Measurements from ENCODE around the gene ITGB1BP1. TPM values are rescaled to one million over a fixed set of nuclear protein-coding genes. Genes with fewer than 3 reads are reported as not detected.

ITGB1BP1 gene
- total and polyA plus RNA-seq, 9 of the 15 experiments (the other 6 are each of a cell fraction or from before 2014, with no cell fraction given) = 37.8 to 95.3 (median 50.4) TPM

DNA sequence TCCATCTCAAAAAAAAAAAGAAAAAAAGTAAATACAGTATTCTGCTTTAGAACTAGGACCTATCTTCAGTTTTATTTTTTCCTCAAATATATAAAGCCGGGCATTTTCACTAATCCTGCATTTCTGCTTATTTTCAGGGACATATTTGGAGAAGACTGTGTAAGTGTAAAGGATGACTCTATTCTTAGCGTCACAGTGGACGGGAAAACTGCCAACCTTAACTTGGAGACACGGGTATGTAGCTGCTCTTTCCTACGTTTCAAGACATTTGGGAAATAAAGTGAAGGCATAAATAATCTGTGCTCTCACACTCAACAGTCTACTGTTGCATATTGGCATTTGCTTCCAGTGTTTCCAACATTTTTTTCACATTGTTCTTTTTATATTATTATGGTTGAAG lies 47.9 kb upstream of the ITGB1BP1 start:
- TF ChIP-seq NFIX (CRISPR knock-in tag; IDR thresholded peaks at IDR 0.05; ENCODE audit: low read depth) (no peak), NCOA6 (IDR thresholded peaks at IDR 0.05) (no peak), SIX5 (IDR thresholded peaks at IDR 0.05; ENCODE audit: borderline replicate concordance in 1 of 2, insufficient read depth in 1 of 2, low read depth in 1 of 2, low read length in 2 of 2) (no peak), TCF7 (IDR thresholded peaks at IDR 0.05; ENCODE audit: borderline replicate concordance) (no peak), SRSF3 (IDR thresholded peaks at IDR 0.05; ENCODE audit: insufficient read depth, low read length) (no peak), POLR2AphosphoS5 (IDR thresholded peaks at IDR 0.05; ENCODE audit: control insufficient read depth, insufficient read depth, low read depth, low read length) (no peak), PRMT5 (CRISPR knock-in tag; IDR thresholded peaks at IDR 0.05) (no peak), RBM17 (IDR thresholded peaks at IDR 0.05; ENCODE audit: borderline replicate concordance, low read depth, low read length) (no peak), CHCHD3 (CRISPR knock-in tag; IDR thresholded peaks at IDR 0.05) (no peak), ZSCAN29 (IDR thresholded peaks at IDR 0.05) (no peak)
- ATAC-seq (no peak), DNase-seq (ENCODE audit: extremely low read depth in 1 of 4, low spot score in 3 of 4) (no peak), FAIRE-seq (no peak)
- H3K27me3 ChIP-seq (ENCODE audit: control insufficient read depth in 2 of 2, insufficient read depth in 2 of 2, low read length in 2 of 2) = no peaks in the 10 kb centered on the region
- H3K9me1 ChIP-seq (ENCODE audit: control insufficient read depth, insufficient read depth, low read length) = no peaks in the 10 kb centered on the region
- no peak overlapping the region for H3K4me2 ChIP-seq (ENCODE audit: insufficient read depth, low read length)
- peaks cover 56% of the 10 kb centered on the region for H3K36me3 ChIP-seq (ENCODE audit: control insufficient read depth, insufficient read depth, low read length)
- CTCF ChIA-PET (ENCODE audit: low intra/inter-chr PET ratio) = no interaction called here
- no peak overlapping the region for H3K9ac ChIP-seq (ENCODE audit: insufficient read depth in 1 of 2, low read depth in 2 of 2, low read length in 2 of 2)
- no peaks in the 10 kb centered on the region for H4K20me1 ChIP-seq (replicated peaks; ENCODE audit: control insufficient read depth, insufficient read depth, low read length)
- intact Hi-C loops (cut with micrococcal nuclease) = no loop called here
- in situ Hi-C loops (cut with MboI) = no loop called here
- H3K79me2 ChIP-seq (ENCODE audit: control insufficient read depth, insufficient read depth, low read length) = no peaks in the 10 kb centered on the region
- H3K27ac ChIP-seq (ENCODE audit: extremely low read depth, low read depth, low read length) = no peak overlapping the region
- H2AFZ ChIP-seq (ENCODE audit: low read depth, low read length) = no peak overlapping the region
- POLR2A ChIA-PET = interaction anchor here (2.7 kb wide), 1 partner anchor 11 kb away, joined by 10 read pairs; no protein-coding TSS in a partner anchor
- 92% methylated on average over 5 of the region's 5 CpGs for WGBS (ENCODE audit: insufficient coverage, low coverage, missing lambda C conversion rate)
- H3K9me3 ChIP-seq (replicated peaks; ENCODE audit: control insufficient read depth, insufficient read depth, low read depth, low read length) = no peaks in the 10 kb centered on the region; the same call in 1 of the 2 replicates
- H3K4me3 ChIP-seq = no peak overlapping the region
- BruUV-seq (replicated peaks) = no TSS peak
- peaks cover 0 to under 1% of the 10 kb centered on the region in 2 experiments; a peak in 1 of 5 replicates for H3K4me1 ChIP-seq (replicated peaks in 1 of 2; ENCODE audit: control insufficient read depth in 2 of 2, insufficient read depth in 2 of 2, low read length in 2 of 2)
